HepG2 (cell line): ENCODE data around the gene BLMH. TPM values are rescaled to one million over a fixed set of nuclear protein-coding genes. Genes with fewer than 3 reads are reported as not detected.
A peak's percentile ranks its signal among the peaks of the same experiment; 100 is the strongest.

ENCODE experiments used
- ATAD3A ChIP-seq: sonication (generic); formaldehyde crosslinking; IDR thresholded peaks from 2 replicates; pipeline ENCODE4 v1.4.0; 2020; ENCODE audit warnings: missing genetic modification reagents
- DDIT3 ChIP-seq: sonication (generic); formaldehyde crosslinking; IDR thresholded peaks from 2 replicates; pipeline ENCODE4 v1.4.0; 2020; ENCODE audit warnings: mild to moderate bottlenecking, missing genetic modification reagents
- ELK4 ChIP-seq: sonication (generic); formaldehyde crosslinking; IDR thresholded peaks from 2 replicates; pipeline ENCODE4 v1.9.0; 2021; ENCODE audit warnings: missing genetic modification reagents, borderline replicate concordance
- FOXK1 ChIP-seq: sonication (generic); formaldehyde crosslinking; IDR thresholded peaks from 2 replicates; pipeline ENCODE4 v1.4.0; 2020; ENCODE audit warnings: low read depth, missing genetic modification reagents, borderline replicate concordance
- KAT7 ChIP-seq: IDR thresholded peaks from 2 replicates; pipeline ENCODE4 v1.6.1; 2018; ENCODE audit warnings: borderline replicate concordance, missing compliant biosample characterization
- KIAA2018 ChIP-seq: sonication (generic); formaldehyde crosslinking; IDR thresholded peaks from 2 replicates; pipeline ENCODE4 v1.5.0; 2020; ENCODE audit warnings: mild to moderate bottlenecking, missing genetic modification reagents, borderline replicate concordance
- KLF11 ChIP-seq: IDR thresholded peaks from 2 replicates; pipeline ENCODE4 v1.6.1; 2016; ENCODE audit warnings: missing compliant biosample characterization
- MXD1 ChIP-seq: sonication (generic); formaldehyde crosslinking; IDR thresholded peaks from 2 replicates; pipeline ENCODE4 v1.4.0; 2020; ENCODE audit warnings: mild to moderate bottlenecking, missing genetic modification reagents
- NFE2L1 ChIP-seq: sonication (generic); formaldehyde crosslinking; IDR thresholded peaks from 2 replicates; pipeline ENCODE4 v1.4.0; 2020; ENCODE audit warnings: missing genetic modification reagents, mild to moderate bottlenecking, borderline replicate concordance
- SP4 ChIP-seq: sonication (generic); formaldehyde crosslinking; IDR thresholded peaks from 2 replicates; pipeline ENCODE4 v1.8.1; 2023; ENCODE audit warnings: mild to moderate bottlenecking, missing genetic modification reagents
- TBX2 ChIP-seq: sonication (generic); formaldehyde crosslinking; IDR thresholded peaks from 2 replicates; pipeline ENCODE4 v1.5.0; 2020; ENCODE audit warnings: missing genetic modification reagents, mild to moderate bottlenecking, borderline replicate concordance
- USF2 ChIP-seq, 2 experiments: sonication (generic) in 1 of 2; formaldehyde crosslinking in 1 of 2; IDR thresholded peaks; 2 replicates each; pipeline versions ENCODE4 v1.5.1 to v1.6.1; 2011 to 2020; ENCODE audit warnings: borderline replicate concordance in 1 of 2, low read depth in 1 of 2, low read length in 1 of 2, mild to moderate bottlenecking in 1 of 2, missing genetic modification reagents in 1 of 2, moderate library complexity in 1 of 2
- ZMYM3 ChIP-seq: sonication (generic); formaldehyde crosslinking; IDR thresholded peaks from 2 replicates; pipeline ENCODE4 v1.5.1; 2020; ENCODE audit warnings: mild to moderate bottlenecking, missing genetic modification reagents
- ZNF232 ChIP-seq: sonication (generic); formaldehyde crosslinking; IDR thresholded peaks from 2 replicates; pipeline ENCODE4 v1.4.0; 2020; ENCODE audit warnings: missing genetic modification reagents, borderline replicate concordance
- ZNF329 ChIP-seq: sonication (generic); formaldehyde crosslinking; IDR thresholded peaks from 2 replicates; pipeline ENCODE4 v1.9.0; 2021; ENCODE audit warnings: low read depth, mild to moderate bottlenecking, missing genetic modification reagents
- ZNF331 ChIP-seq: sonication (generic); formaldehyde crosslinking; IDR thresholded peaks from 2 replicates; pipeline ENCODE4 v1.4.0; 2020; ENCODE audit warnings: missing genetic modification reagents
- ZNF430 ChIP-seq: sonication (generic); formaldehyde crosslinking; IDR thresholded peaks from 2 replicates; pipeline ENCODE4 v1.9.0; 2021; ENCODE audit warnings: mild to moderate bottlenecking, missing genetic modification reagents
- polyA plus RNA-seq, 8 experiments: library from polyadenylated mRNA; depleted of rRNA in 3 of 8; stranded (reverse) in 7 of 8; unstranded in 1 of 8; fragments of >200 nt; fragmentation: Illumina TruSeq in 4 of 8; extraction: Trizol in 4 of 8; gene quantifications; 2 replicates each; pipeline versions ENCODE4 v1.2.1 to v1.2.3, GENCODE V29; 2011 to 2016; ENCODE audit warnings: low read depth in 4 of 8, missing spikeins in 1 of 8, mixed read lengths in 1 of 8; ENCODE audit not compliant: insufficient read depth in 1 of 8
- total RNA-seq, 5 experiments: library from RNA; depleted of rRNA; stranded (reverse); fragments of >200 nt; fragmentation: Illumina TruSeq; extraction: Trizol; gene quantifications; 2 replicates each; pipeline ENCODE4 v1.2.3, GENCODE V29; 2016; ENCODE audit warnings: low read depth in 1 of 5

Gene BLMH
- total and polyA plus RNA-seq, 2 of the 13 experiments (the other 11 are each of a cell fraction or from before 2014, with no cell fraction given), result 12.1 to 41.0 TPM

GRCh38 chr17:30225919-30226553 is 65.7 kb downstream of the BLMH start (continued):
- TF ChIP-seq ZNF331 (CRISPR knock-in tag) (no peak), ZMYM3 (CRISPR knock-in tag) (peak; percentile 61), MXD1 (CRISPR knock-in tag) (no peak), USF2 (IDR thresholded peaks at IDR 0.05; ENCODE audit: low read depth, low read length) (no peak), USF2 (CRISPR knock-in tag; IDR thresholded peaks at IDR 0.05; ENCODE audit: borderline replicate concordance) (no peak), KIAA2018 (CRISPR knock-in tag) (no peak), DDIT3 (CRISPR knock-in tag) (no peak), SP4 (CRISPR knock-in tag) (no peak; the same call in 1 of the 2 replicates), ZNF329 (peak; percentile 84; the same call in 1 of the 2 replicates), FOXK1 (0 out of 2 replicates have a peak, but pooled peaks have one; percentile 63), ELK4 (CRISPR knock-in tag) (no peak), ZNF430 (no peak), ATAD3A (CRISPR knock-in tag) (no peak), KLF11 (CRISPR knock-in tag) (no peak), NFE2L1 (CRISPR knock-in tag) (no peak), TBX2 (peak; percentile 73; the same call in 1 of the 2 replicates), KAT7 (CRISPR knock-in tag) (no peak), ZNF232 (0 out of 2 replicates have a peak, but pooled peaks have one; percentile 24)
